NCI-H524 treated with DMSO at 0.1 percent for 48 hours (cell line): ENCODE results near the gene EXOSC3.
"Not testable (repeated sequence)": the region's sequence is repeated elsewhere in the genome, so short reads cannot be mapped to it uniquely, and the experiment has no call there.

Source experiments
- DNase-seq: peaks from one replicate; lab custom pipeline; 2025; lab: John Stamatoyannopoulos, UW

Gene EXOSC3

DNA sequence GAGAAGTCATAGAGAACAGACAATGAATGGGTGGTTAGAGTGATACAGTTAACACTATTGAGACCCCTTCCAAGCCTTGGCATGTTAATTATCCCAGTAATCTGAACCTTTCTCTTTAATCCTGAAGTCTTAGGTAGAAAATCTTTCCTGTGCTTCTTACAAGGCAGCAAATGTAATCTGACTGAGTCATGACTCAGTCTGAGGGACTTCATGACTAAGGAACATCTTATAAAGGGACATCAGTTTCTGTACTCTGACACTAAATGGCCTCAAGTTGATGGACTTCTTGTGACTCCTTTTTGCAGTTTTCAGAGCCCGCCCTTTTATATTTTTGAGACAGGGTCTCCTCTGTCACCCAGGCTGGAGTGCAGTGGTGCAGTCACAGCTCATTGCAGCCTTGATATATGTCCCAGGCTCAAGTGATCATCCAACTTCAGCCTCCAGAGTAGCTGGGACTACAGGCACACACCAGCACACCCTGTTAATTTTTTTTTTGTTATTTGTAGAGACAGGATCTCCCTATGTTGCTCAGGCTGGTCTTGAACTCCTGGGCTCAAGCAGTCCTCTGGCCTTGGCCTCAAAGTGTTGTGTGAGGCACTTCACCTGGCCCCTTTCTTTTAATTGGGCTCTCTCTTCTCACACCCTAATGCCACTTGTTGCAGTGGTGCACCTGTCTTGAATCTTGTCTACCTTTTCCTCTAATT, 9.5 kb downstream of the EXOSC3 start:
- DNase-seq, result no peak

DNA sequence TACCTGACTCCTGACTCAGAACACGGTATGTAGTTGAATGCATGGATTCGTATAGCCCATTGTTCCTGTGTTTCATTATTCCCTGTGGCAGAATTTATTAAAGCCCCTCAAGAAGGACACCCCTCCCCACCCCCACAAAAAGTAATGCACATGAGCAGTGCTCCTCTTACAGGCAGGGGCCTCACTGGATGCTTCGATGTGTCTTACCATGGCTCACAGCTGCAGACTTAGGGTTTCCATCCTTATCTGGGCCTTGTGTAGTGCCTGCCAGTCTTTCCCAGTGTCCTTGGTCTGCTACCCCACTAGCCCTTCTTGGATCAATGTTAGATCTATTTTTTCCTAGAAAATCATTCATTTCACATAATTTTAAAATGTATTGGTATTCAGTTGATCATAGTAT, 14.9 kb downstream of the EXOSC3 start:
- no peak for DNase-seq

DNA sequence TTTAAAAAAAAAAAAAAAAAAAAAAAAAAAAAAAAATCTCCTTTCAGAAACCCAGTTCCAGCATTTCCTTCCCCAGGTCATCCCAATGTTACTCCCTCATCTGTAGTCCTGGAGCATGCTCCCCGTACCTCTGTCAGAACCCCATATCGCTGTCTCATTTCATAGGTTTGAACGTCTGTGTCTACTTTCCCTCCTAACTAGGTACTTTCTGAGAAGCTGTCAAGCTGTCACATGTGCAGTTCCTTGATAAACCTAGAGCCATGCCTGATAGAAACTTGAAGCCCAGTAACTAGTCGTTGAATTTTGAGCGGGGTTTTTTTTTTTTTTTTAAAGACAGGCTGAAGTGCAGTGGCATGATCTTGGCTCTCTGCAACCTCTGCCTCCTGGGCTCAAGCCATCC, 15.6 kb downstream of the EXOSC3 start:
- DNase-seq, result no peak

DNA sequence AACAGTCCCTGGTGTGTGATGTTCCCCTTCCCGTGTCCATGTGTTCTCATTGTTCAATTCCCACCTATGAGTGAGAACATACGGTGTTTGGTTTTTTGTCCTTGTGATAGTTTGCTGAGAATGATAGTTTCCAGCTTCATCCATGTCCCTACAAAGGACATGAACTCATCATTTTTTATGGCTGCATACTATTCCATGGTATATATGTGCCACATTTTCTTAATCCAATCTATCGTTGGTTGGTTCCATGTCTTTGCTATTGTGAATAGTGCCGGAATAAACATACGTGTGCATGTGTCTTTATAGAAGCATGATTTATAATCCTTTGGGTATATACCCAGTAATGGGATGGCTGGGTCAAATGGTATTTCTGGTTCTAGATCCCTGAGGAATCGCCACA, 19.6 kb downstream of the EXOSC3 start:
- not testable (repeated sequence) for DNase-seq

DNA sequence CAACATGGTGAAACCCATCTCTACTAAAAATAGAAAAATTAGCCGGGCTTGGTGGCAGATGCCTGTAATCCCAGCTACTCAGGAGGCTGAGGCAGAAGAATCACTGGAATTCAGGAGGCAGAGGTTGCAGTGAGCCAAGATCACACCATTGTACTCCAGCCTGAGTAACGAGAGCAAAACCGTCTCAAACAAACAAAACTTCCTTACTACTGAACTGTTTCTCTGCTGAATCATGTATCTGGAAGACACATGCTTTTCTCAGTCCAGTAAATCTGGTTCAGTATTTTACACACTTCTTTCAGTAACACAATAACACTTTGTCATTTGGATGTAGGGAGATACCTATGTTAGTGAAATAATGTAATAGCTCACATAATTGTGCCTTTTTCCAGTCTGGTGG, 23.4 kb downstream of the EXOSC3 start:
- no peak for DNase-seq

DNA sequence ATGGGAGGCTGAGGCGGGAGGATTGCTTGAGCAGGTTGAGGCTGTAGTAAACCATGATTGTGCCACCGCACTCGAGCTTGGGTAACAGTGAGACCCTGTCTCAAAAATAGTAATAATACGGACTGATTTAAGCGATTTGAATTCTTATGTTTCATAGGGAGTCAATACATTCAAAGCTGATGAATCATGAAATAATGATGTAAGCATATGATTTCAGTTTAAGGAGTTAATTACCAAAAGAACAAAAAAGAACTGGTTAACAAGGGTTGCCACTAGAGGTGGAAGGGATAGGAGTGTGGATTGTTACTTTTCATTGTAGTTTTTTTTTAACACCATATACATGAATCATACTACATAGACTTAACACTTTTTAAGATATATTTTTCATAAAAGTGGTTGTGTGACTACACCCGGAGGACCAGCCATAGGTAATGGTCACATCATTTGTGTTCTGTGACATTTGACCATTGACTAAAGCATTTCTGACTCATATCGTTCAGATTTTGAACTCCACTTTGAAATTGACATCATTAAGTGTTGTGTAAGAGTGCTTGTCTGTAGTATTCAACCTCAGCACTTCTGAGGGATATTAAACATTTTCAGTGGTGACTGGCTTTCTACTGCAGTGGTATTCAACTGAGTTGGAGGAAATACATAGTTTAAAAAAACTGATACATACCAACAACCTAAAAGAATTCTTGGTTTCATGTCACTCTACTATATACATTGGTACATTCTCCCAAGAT, 24.3 kb downstream of the EXOSC3 start:
- DNase-seq, result no peak

DNA sequence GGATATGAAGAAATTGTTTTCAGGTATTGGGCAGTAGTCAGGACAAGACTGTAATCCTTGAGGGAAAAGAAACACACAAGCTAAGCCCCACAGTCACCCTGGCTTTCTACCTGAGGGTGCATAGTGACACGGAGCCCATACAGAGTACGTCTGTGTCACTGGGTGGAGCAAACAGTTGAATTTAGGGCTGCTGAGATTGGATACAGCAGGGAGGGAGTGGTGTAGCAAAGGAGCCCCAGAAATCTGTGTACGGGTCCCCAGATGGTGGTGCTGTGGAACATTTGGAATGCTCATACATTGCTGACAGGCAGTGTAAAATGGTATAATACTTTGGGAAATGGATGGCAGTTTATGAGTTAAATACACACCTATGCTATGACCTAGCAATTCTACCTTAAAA, 26.1 kb downstream of the EXOSC3 start:
- DNase-seq, result no peak

DNA sequence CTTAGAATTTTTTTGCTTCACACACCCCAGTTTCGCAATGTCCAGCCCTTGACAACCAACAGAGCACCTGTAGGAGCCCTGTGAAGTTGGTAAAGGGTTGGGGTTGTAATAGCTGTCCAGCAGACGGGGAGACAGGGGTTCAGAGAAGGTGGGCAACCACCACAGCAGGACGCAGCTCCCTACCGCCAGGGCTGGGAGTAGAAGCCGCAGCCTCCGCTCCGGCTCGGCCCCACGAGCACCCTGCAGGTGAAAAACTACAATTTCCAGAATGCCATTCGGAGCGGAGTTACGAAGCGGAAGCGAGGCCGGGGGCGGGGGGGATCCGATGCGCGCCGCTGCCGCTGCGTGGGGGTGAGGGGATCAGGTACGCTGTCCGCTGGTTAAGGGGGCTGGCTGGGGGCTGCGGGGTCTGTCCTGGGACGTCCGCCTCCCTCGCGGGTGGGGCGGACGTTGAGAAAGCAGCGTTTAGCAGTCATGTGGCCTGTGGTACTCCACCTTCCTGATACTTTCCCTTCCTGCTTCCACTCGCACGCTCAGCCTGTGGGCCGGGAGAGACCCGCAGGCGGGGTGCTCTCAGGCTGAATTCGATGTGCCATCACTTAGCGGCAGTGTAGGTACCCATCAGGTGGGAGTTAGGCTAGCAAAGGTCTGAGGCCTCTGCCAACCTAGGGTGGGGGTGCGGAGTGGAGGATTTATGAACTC, 31.2 kb downstream of the EXOSC3 start, which contains the start of gene TRMT10B:
TRMT10B (plus strand) TSS at position 317 of the 702 bp plus-strand sequence. CDS start 8,127 bp downstream, outside the sequence.
- DNase-seq, result no peak

DNA sequence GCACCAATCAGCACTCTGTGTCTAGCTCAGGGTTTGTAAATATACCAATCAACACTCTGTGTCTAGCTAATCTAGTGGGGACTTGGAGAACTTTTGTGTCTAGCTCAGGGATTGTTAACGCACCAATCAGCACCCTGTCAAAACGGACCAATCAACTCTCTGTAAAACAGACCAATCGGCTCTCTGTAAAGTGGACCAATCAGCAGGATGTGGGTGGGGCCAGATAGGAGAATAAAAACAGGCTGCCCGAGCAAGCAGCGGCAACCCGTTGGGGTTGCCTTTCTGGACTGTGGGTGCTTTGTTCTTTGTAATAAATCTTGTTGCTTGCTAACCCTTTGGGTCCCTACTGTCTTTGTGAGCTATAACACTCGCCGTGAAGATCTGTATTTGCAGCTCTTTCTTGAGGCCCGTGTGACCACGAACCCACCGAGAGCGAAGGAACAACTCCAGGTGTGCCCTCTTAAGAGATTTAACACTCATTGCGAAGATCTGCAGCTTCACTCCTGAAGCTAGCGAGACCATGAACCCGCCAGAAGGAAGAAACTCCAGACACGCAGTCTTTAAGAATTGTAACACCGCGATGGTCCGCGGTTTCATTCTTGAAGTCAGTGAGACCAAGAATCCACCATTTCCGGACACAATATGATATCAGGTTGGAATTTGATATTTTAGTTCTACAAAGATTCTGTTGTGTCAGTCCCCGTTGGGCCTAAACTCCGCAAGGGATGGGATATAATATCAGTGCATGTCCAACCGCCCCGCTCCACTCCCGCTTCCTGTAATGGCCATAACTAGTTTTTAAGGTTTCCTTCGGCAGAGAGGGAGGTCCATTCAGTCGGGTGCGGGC, 32.0 kb downstream of the EXOSC3 start:
- DNase-seq, result no peak

DNA sequence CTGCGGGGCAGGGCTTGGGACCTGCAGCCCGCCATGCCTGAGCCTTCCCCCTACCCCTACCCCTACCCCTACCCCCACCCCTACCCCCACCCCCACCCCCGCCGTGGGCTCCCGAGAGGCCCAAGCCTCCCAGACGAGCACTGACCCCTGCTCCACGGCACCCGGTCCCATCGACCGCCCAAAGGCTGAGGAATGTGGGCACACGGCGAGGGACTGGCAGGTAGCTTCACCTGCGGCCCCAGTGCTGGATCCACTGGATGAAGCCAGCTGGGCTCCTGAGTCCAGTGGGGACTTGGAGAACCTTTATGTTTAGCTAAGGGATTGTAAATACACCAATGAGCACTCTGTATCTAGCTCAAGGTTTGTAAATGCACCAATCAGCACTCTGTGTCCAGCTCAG, 32.8 kb downstream of the EXOSC3 start:
- DNase-seq, result not testable (repeated sequence)

DNA sequence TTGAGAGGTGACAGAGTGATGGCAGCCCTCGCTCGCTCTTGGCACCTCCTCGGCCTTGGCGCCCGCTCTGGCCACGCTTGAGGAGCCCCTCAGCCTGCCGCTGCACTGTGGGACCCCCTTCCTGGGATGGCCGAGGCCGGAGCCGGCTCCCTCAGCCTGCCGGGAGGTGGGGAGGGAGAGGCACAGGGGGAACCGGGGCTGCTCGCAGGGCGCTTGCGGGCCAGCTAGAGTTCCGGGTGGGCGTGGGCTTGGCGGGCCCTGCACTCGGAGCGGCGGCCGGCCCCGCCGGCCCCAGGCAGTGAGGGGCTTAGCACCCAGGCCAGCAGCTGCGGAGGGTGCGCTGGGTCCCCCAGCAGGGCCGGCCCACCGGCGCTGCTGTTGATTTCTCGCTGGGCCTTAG, 33.2 kb downstream of the EXOSC3 start:
- not testable (repeated sequence) for DNase-seq

DNA sequence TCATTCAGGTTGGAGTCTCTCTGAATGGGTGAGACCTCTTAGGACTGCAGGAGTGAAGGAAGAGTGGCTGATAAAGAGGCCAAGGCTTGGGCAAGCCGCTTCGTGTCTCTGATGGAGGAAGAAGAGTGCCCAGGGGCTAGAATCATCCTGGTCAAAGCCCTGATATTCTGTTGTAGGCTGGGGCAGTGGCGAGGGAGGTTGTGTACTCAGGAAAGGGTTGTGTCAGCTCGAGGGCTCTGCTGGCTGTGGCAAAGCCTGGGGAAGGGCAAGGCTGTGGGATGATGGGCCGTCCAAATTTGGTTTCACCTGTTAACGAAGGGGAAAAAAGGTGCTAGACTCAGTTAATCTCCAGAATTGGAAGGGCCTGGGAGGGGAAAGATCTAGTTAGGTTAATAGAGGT, 33.7 kb downstream of the EXOSC3 start:
- DNase-seq, result no peak

DNA sequence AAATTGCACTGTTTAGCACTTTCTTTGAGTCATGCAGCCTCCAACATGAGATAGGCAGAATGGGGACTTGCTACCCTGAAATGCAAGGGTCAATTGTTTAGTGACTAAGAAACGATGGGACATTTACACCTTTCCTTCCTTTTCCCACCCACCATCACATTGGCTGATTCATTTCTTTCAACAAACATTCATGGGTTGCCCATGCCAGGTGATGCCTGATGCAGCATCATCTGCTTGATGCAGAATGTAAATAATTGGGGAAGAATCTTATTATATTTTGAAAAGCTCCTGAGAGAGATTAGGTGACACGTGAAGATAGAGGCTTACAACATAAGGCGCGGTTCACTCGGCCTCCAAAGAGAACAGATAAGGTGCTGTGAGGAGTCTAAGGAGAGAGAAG, 35.7 kb downstream of the EXOSC3 start:
- DNase-seq, result no peak

DNA sequence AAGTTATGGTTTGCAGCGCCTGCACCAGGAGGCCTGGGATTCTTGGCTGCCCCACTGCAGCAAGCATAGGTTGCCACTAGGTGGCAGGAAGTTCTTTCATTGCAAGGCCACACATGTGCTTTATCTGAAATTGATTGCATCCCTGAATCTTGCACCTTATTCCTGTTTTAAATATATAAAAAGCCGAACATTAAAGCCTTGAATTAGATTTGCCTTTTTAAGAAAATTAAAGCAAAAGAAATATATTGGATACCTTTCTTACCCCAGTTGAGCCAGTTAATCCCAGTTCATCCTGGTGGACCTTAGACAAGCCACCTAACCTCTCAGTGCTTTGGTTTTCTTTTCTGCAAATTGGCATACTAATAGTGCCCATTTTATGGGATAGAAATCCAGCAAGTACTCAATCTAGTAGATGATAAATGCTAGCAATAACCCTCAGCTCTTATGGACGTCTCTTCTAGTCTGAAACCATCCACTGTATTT, 37.6 kb downstream of the EXOSC3 start:
- DNase-seq, result no peak

DNA sequence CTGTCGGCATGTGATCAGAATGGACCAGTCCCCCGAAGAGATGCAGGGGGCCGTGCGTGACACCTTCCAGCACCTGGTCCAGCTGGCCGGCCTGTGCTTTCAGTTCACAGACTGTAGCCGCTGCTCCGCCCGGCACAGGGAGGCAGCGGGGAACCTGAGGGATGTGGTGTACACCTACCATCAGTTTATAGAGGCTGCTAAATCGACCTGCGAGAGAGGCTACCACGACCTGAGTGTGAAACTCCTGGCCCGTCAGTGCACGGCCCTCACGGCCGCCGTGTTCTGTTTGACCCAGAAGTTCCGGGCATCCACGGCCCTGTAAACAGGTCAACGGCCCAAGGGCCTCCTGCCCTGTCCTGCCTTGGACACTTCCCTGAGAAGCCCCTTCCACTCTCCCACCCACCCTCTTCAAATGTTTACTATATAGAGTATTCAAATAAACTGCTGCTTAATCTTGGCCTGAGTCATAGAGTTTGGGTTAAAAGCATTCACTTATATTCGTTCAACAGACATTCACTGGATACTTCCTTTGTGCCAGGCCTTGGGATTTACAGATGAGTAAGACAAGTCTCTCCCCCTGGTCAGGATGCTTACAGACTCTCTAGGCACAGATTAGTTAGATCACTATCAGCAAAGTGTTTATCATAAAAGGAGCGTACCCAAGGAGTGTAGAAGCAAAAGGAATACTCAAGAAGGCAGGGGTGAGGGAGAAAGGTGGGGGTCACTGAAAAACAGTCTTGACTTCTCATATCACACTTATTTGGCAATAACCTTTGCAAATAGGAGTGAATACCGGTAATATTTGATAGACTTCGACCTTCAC, 38.2 kb downstream of the EXOSC3 start:
- DNase-seq, result no peak

DNA sequence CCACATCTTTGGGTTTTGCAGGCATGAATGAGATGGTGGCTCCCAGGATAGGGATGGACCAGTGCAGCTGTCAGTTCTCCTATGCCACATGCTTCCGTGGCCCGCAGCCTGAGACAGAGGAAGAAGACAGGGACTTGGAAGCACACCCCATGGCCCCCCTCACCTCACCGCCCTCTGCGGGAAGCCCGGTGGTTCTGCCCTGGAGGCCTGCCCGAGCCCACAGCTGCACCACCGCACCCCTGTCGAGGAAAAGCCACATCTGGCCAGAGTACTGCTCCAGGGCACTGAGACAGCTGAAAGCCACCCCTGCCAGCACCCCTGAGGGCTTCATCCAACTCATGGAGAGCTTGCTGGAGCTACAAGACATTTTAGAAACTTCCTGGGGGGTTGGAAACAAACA, 38.9 kb downstream of the EXOSC3 start:
- no peak for DNase-seq

DNA sequence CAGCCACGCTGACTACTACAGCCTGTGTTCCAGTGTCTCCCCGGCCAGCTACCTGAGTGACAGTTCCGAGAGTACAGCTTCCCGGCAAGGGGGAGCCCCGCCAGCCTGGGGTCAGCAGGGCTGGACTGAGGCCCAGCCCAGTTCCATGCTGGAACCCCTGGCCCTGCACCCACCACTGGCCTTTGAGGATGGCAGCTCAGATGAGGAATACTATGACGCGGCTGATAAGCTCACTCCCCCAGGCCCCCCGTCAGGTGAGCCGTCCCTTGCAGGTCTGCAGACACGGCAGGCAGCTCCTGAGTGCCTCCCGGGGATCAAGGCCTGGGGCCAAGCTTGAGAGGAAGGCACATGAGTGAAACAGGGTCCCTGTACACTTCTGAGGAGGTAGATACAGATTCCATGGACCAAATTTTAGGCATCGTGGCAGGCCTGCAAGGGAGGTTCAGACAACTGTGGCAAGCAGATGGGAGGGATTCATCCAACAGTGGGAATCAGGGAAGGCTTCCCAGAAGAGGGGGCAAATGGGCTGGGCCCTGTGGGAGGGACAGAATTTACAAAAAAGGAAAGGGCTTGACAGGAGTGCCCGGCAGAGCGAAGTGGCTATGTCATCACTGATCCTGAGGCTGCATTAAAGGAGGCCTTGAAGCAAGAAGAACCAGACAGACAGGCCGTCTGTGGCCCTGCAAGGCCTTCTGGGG, 44.1 kb downstream of the EXOSC3 start:
- no peak for DNase-seq

DNA sequence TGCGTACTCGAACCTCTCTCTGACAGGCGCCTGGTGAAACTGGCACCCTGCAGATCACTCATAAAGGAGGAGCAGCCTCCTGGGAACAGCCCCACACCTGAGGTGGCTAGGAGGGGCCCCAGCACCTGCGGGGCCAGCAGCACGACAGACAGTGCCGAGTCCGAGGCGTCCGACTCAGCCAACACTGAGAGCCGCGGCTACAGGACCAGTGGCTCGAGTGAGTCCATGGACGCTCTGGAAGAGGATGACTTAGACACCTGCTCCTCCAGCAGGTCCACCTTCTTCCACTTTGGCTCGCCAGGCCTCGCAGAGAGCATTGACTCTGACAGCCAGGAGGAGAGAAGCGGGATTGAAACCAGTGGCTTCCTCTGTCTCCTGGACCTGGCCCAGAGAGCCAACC, 44.7 kb downstream of the EXOSC3 start:
- DNase-seq, result no peak

DNA sequence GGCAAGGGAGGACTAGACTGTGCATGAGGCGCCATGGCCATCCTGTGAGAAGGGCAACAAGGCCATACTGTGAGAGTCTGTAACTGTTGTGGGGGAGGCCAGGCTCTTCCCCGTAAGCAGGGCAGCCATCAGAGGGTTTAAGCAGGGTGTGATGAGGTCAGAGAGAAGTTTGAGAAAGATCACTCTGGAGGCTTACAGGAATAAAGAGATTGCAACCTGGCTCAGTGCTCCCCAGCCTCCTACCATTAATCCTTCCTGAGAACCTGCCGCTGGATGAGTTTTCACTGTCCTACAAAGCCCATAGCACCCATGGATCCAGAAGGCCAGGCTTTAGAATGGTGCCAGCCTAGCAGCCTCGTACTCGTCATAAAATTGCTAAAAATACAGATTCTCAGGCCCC, 45.6 kb downstream of the EXOSC3 start:
- DNase-seq, result no peak

DNA sequence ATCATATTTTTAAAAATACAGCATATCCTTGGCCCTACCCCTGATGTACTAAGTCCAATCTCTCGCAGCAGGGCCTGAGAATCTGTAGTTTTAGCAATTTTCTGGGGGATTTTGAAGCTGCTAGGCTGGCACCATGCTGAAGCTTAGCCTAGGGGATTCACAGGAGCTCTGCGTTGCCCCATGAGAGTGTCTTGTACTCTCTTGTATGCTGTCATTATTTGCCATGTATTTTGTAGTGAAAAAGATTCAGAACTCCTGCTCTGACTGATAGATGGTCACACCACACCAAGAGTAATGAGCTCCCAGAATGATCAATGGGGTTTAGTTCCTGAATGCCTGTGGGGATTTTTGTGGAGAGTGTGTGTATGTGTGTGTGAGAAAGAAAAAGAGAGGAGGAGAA, 51.9 kb downstream of the EXOSC3 start:
- no peak for DNase-seq
